ENCODE measurements around the gene IGFBPL1. TPM values are rescaled to one million over a fixed set of nuclear protein-coding genes. Genes with fewer than 3 reads are reported as not detected.

The IGFBPL1 gene
- total RNA-seq, 2 donors from 2014 or later, result 2.3 to 3.3 TPM

GRCh38 chr9:38434853-38435252, 10.6 kb upstream of the IGFBPL1 start:
- WGBS, 2 donors, result 64 to 75% methylated on average over 3 of the region's 3 CpGs

DNA sequence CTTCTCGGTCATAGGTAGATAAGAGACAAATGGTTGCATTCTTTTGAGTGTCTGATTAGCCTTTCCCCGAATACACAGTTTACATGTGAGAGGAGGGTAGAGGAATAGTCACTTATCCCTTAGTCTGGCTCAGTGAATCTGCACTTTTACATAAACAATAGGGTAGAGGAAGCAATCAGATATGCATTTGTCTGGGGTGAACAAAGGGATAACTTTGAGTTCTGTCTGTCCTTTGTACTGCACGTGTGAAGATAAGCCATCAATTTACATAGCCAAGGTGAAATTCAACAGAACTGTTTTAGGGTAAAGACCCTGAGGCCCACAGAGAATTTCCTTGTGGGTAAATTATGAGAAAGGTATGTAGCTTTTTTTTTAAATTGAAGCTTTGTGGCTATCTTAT, 10.1 kb upstream of the IGFBPL1 start:
- DNase-seq (no peak), ATAC-seq (no peak)
- WGBS, 2 donors, result 26 to 39% methylated on average over 3 of the region's 3 CpGs
- Histone ChIP-seq H3K27me3 (no peaks in the 10 kb centered on the region), H3K9me3 (no peaks in the 10 kb centered on the region), H3K27ac (peak overlapping the region in 3 of 4 donors; percentile 33 to 68 (median 65)), H3K4me1 (peaks cover 23% of the 10 kb centered on the region), H3K36me3 (replicated peaks in 1 of 2; ENCODE audit: insufficient read depth in 1 of 2, low read depth in 2 of 2) (no peaks in the 10 kb centered on the region), H3K4me3 (no peak overlapping the region)
- intact Hi-C loops (cut with DNase I), result no loop called here
- TF ChIP-seq, protein P1, sequence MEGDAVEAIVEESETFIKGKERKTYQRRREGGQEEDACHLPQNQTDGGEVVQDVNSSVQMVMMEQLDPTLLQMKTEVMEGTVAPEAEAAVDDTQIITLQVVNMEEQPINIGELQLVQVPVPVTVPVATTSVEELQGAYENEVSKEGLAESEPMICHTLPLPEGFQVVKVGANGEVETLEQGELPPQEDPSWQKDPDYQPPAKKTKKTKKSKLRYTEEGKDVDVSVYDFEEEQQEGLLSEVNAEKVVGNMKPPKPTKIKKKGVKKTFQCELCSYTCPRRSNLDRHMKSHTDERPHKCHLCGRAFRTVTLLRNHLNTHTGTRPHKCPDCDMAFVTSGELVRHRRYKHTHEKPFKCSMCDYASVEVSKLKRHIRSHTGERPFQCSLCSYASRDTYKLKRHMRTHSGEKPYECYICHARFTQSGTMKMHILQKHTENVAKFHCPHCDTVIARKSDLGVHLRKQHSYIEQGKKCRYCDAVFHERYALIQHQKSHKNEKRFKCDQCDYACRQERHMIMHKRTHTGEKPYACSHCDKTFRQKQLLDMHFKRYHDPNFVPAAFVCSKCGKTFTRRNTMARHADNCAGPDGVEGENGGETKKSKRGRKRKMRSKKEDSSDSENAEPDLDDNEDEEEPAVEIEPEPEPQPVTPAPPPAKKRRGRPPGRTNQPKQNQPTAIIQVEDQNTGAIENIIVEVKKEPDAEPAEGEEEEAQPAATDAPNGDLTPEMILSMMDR (IDR thresholded peaks at IDR 0.05), result no peak

More at GRCh38 chr9:38434853-38435252, 10.6 kb upstream of the IGFBPL1 start:
- TF ChIP-seq, protein P1 (IDR thresholded peaks at IDR 0.05), result no peak
- no peak for TF ChIP-seq POLR2A (IDR thresholded peaks at IDR 0.05)
- intact Hi-C loops (cut with DNase I), result no loop called here
- DNase-seq (peak in 1 of 4 donors; percentile 40), ATAC-seq (peak; percentile 79)
- no peak overlapping the region for H3K4me3 ChIP-seq
- no peaks in the 10 kb centered on the region for H3K27me3 ChIP-seq
- H3K4me1 ChIP-seq, result peaks cover 23% of the 10 kb centered on the region
- no peaks in the 10 kb centered on the region for H3K9me3 ChIP-seq
- peak overlapping the region in 3 of 4 donors; percentile 33 to 68 (median 65) for H3K27ac ChIP-seq
- H3K36me3 ChIP-seq (replicated peaks in 1 of 2; ENCODE audit: insufficient read depth in 1 of 2, low read depth in 2 of 2), result no peaks in the 10 kb centered on the region

DNA sequence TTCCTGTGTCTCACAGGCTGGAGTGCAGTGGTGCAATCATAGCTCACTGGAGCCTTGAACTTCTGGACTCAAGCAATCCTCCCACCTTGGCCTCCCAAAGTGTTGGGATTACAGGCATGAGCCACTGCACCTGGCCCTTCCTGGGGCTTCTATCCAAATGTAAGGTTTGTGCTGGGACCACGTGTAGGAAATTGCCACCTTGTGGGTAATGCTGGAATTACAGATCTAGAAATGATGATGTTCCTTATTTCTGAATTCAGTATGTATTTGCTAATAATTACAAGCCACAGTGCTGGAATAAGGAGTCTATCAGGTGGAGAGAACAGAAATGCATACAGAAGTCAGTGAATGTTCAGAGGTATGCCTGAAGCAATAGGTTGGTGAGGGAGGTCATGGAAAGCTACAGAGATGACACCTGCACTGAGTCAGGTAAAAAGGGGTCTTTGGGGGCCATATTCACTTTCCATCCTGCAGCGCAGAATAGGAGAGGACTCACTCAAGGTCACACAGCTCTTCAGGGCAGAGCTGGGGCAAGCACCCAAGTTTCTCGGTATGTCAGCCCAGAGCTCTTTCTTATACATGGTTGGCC, 8.8 kb upstream of the IGFBPL1 start:
- TF ChIP-seq, protein P1 (IDR thresholded peaks at IDR 0.05), result peak; percentile 42 to 72 (median 68)
- no peak for TF ChIP-seq POLR2A (IDR thresholded peaks at IDR 0.05)
- 12 to 13% methylated on average over 3 of the region's 3 CpGs for WGBS, 2 donors
- peak; percentile 31 for ATAC-seq
- Histone ChIP-seq H3K4me1 (peaks cover 21% of the 10 kb centered on the region), H3K36me3 (replicated peaks in 1 of 2; ENCODE audit: insufficient read depth in 1 of 2, low read depth in 2 of 2) (no peaks in the 10 kb centered on the region), H3K27me3 (no peaks in the 10 kb centered on the region), H3K9me3 (no peaks in the 10 kb centered on the region), H3K4me3 (no peak overlapping the region), H3K27ac (no peak overlapping the region)
- DNase-seq, result peak in 2 of 4 donors; percentile 32
- intact Hi-C loops (cut with DNase I), result no loop called here

- no peak for ATAC-seq
- DNase-seq, result no peak
- Histone ChIP-seq H3K36me3 (replicated peaks in 1 of 2; ENCODE audit: insufficient read depth in 1 of 2, low read depth in 2 of 2) (no peaks in the 10 kb centered on the region), H3K4me1 (peaks cover 8% of the 10 kb centered on the region), H3K9me3 (no peaks in the 10 kb centered on the region), H3K27me3 (no peaks in the 10 kb centered on the region), H3K27ac (no peak overlapping the region), H3K4me3 (no peak overlapping the region)
- intact Hi-C loops (cut with DNase I), result no loop called here
- TF ChIP-seq, protein P1 (IDR thresholded peaks at IDR 0.05), result no peak
- no peak for TF ChIP-seq POLR2A (IDR thresholded peaks at IDR 0.05)
- 61 to 71% methylated on average over 4 of the region's 4 CpGs for whole genome bisulfite sequencing, 2 donors
These were observed 6.9 kb upstream of the IGFBPL1 start for GRCh38 chr9:38431116-38431515.

- no peaks in the 10 kb centered on the region for H3K27me3 ChIP-seq
- H3K4me3 ChIP-seq, result no peak overlapping the region
- no peak for DNase-seq
- peaks cover 9% of the 10 kb centered on the region for H3K4me1 ChIP-seq
- H3K9me3 ChIP-seq, result no peaks in the 10 kb centered on the region
- WGBS, 2 donors, result 63 to 71% methylated on average over 1 of the region's 1 CpG
- intact Hi-C loops (cut with DNase I), result no loop called here
- H3K36me3 ChIP-seq (replicated peaks in 1 of 2; ENCODE audit: insufficient read depth in 1 of 2, low read depth in 2 of 2), result no peaks in the 10 kb centered on the region
- ATAC-seq, result no peak
- TF ChIP-seq POLR2A (IDR thresholded peaks at IDR 0.05), result no peak
- TF ChIP-seq, protein P1 (IDR thresholded peaks at IDR 0.05), result no peak
- H3K27ac ChIP-seq, result no peak overlapping the region
These were observed 3.8 kb upstream of the IGFBPL1 start for GRCh38 chr9:38428062-38428461.
